Left cardiac atrium (tissue), 4 donors: ENCODE results near the gene LRP1B. TPM values are rescaled to one million over a fixed set of nuclear protein-coding genes. Genes with fewer than 3 reads are reported as not detected.

Source experiments
- ATAC-seq, 2 donors: fragments of 200-7000 bp; cut with Tn5 transposase; one replicate each; pipeline ENCODE4 v1.9.1; 2020; ENCODE audit warnings: mild to moderate bottlenecking in 2 of 2, moderate library complexity in 2 of 2
- DNase-seq: peaks from one replicate; pipeline ENCODE4 v3.0.0-alpha.2; 2020
- intact Hi-C, 2 donors: fragments of 100-400 bp; cut with DNase I; formaldehyde crosslinking; loops; one replicate each; pipeline versions ENCODE4 v1.14.1 to v1.15.1; 2022 to 2023
- total RNA-seq, 2 donors: library from RNA; stranded (reverse); fragmentation: NEBNext Ultra II Directional; extraction: Animal tissue kit (Norgen Biotek cat#: 25700); gene quantifications; one replicate each; pipeline ENCODE4 v1.2.1, GENCODE V29; 2021
- donor health status: DM: no; HTN: yes; CAD: no.
- donor health status: DM: no; HTN: yes; CAD: no; lungs with severe emphysema.
- donor health status: DM: yes; HTN: yes; CAD: no.
- donor health status: Dilated cardiomyopathy.

Gene LRP1B
- total RNA-seq, 2 donors from 2014 or later = 1.2 TPM

- intact Hi-C loops = no loop called here
- DNase-seq (no peak), ATAC-seq (no peak)
These were observed 1339.0 kb downstream of the LRP1B start for GRCh38 chr2:140791802-140792201.

- no peak for DNase-seq
- ATAC-seq = no peak
- intact Hi-C loops = no loop called here
These were observed 1344.2 kb downstream of the LRP1B start for GRCh38 chr2:140786585-140786984.

DNA sequence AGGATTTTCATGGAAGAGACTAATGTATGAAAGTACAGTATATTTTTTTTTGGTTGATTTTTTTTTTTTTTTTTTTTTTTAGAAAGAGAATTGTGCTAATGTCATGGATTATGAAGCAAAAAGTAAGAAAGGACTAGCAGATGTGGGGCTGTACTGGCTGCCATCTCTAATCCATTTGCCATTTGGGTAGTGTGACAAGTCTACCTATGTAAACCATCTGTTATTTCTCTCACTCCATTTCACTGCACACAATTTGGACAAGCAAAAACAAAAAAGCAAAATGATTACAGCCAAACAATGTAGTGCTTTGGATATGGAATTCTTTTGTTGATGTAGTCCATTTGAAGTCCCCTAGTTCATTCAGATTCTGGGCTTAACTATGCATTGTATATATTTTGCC is 1355.4 kb downstream of the LRP1B start:
- DNase-seq (no peak), ATAC-seq (no peak)
- intact Hi-C loops = no loop called here

DNA sequence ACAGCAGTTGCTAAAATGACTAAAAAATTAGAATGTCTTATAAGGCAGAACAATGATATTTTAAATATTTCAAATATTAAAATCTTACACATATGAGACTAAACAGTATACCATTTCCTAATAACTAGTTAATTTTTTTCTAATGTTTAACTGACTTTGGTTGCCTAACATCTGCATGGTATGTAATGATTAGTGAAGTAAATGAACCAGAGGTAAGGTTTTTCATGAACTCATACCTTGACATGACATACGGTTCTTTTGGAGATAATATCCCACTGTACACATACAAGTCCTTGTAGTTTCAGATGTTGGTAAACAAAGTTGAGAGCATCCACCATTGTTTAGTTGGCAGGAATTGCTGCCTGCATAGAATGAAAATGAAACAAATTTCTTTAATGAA is 1360.2 kb downstream of the LRP1B start:
- DNase-seq (no peak), ATAC-seq (no peak)
- intact Hi-C loops = no loop called here

DNA sequence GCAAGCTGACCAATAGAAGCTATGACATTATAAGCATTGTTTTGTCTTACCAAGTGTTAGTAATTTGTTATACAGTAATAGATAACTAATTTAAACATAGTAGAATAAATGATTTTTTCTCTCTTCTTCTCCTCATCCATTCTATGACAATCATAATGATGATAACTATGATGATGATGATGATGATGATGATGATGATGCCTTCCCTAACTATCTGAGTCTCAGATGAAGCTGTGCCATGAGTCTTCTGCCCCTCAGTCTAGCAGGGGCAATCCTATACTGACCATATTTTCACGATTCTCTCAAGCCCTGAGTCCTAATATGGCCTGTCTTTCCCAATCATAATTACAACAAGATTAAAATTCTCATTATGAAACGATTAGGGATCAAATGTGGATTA is 1369.0 kb downstream of the LRP1B start:
- ATAC-seq (no peak), DNase-seq (no peak)
- intact Hi-C loops = no loop called here

DNA sequence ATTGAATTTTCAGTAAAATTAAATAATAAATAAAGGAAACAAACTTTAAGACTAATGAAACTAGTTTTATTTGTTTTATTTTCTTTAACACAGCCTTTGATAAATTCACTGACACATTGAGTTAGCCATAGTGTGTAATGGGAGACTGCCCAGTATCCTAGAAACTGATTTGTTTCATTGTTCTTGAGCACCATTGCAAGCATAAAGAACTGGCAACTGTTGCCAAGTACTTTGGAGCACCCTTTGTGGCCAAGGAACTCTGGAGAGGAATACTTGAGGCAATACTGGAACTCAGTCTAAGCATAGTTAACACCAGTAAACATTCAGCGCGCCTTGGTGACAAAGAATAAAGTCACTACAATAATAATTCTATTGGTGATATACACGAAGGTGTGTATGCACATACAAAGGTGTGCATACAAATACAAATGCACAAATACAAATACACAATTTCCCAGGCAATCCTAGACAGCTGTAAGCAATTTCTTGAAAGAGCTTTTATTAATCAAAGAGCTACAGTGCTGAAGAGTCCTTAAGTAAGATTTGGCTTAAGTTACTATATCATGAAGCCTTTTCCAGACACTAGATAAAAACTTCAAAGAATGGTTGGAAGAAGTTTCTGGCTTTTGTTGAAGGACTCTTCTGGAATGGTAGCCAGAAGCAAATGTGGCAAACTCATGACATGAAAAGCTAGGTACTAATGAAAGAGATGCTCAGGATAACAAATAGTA is 1371.2 kb downstream of the LRP1B start:
- intact Hi-C loops = no loop called here
- ATAC-seq (no peak), DNase-seq (no peak)

GRCh38 chr2:140747665-140748064 is 1383.2 kb downstream of the LRP1B start:
- intact Hi-C loops = no loop called here
- no peak for ATAC-seq

GRCh38 chr2:140747090-140747489 is 1383.7 kb downstream of the LRP1B start:
- no peak for ATAC-seq
- intact Hi-C loops = no loop called here
- no peak for DNase-seq

More at GRCh38 chr2:140747665-140748064, 1383.2 kb downstream of the LRP1B start:
- no peak for DNase-seq

- DNase-seq (no peak), ATAC-seq (no peak)
- intact Hi-C loops = no loop called here
These were observed 1386.4 kb downstream of the LRP1B start for GRCh38 chr2:140744379-140744778.

DNA sequence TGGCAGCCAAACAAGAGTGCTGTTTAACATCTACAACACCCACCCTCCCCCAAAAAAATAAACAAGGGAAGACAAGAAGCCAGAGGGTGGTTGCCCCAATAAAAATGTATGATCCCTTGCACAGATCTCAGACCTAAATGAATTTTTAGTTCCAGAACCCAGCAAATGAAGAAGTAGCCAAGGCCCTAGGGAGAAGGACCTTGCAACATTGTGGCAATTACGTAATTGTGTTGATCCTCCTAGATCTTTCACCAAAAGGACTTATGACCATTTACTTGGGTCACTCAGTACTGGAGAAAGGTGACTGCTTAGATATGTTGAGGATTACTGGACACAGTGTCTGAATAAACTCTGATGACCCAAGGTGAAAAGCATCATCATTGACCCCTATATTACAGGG is 1393.8 kb downstream of the LRP1B start:
- intact Hi-C loops = no loop called here

GRCh38 chr2:140734992-140735391 is 1395.8 kb downstream of the LRP1B start:
- no peak for ATAC-seq
- intact Hi-C loops = no loop called here

More for the DNA sequence above, 1393.8 kb downstream of the LRP1B start:
- no peak for DNase-seq
- no peak for ATAC-seq

DNA sequence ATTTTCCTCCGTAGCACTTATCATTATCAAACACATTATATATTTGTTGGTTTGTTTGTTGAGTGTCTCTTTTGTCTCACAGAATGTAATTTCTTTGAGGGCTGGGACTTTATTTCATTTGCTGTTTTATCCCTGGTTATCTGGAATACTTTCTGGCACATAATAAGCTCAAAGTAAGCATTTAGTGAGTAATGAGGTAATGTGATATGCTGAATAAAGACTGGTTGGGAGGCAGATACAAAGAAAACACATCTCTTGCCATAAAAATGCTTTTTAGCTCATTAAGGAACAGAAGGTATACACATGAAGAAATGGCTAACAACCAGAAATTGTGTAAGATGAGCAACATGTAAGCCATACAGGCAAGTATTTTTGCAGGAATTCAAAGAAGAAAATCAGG is 1411.8 kb downstream of the LRP1B start:
- DNase-seq (no peak), ATAC-seq (no peak)
- intact Hi-C loops = no loop called here

More at GRCh38 chr2:140734992-140735391, 1395.8 kb downstream of the LRP1B start:
- no peak for DNase-seq

DNA sequence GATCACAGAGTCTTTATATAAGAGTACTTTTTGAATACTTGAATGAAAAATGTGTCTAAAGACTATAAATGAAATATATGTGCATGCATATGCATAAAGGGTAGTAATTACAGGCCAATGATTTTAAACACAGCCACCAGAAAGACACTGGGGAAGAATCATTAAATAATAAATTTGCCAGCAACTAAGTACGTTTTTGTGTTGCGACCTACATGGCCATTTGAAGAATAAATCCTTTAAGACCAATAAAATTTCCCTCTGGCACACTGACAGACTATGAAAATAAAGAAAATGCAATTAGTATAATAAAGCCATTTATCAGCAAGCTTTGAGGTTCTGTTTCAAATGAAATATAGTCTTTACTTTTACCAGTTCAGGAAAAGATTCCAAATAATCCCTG is 1413.3 kb downstream of the LRP1B start:
- no peak for ATAC-seq
- intact Hi-C loops = no loop called here
- no peak for DNase-seq

DNA sequence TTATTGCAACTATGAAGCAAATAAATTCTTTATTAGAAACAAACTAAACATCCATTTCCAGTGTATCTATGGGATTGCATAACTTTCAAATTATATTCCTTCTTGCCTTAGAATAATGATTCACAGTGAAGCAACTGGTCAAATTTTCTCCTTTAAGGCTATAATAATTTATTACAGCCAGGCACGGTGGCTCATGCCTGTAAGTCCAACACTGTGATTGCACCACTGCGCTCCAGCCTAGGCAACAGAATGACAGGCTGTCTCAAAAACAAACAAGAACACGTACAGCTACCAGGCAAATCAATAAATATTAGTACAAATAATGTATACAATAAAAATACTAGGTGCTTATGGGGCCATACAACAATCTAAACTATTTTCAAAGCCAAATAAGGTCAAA is 1416.2 kb downstream of the LRP1B start:
- no peak for DNase-seq
- intact Hi-C loops = no loop called here
- ATAC-seq = no peak

DNA sequence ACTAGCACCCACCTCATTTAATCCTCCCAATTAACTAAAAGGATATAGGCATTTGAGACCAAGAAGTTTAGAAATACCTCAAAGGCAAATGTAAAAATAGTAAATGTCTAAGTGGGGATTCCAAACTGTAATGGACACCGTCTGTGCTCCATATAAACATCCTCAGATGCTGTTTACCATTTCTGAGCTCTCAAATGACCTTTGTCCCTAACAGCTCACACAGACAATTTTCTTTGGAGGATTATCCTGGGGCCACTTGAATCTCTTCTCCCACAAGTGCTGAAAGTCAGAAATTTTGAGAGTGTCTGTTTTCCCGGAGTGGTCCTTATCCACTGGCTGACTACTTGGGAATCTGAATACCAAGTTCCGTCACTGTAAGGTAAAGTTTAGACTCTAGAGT is 1418.9 kb downstream of the LRP1B start:
- intact Hi-C loops = no loop called here
- DNase-seq = no peak
- ATAC-seq = no peak

GRCh38 chr2:140701726-140702125 is 1429.1 kb downstream of the LRP1B start:
- ATAC-seq = no peak
- no peak for DNase-seq

GRCh38 chr2:140698636-140699035 is 1432.2 kb downstream of the LRP1B start:
- DNase-seq = no peak
- intact Hi-C loops = no loop called here
- ATAC-seq = no peak

More at GRCh38 chr2:140701726-140702125, 1429.1 kb downstream of the LRP1B start:
- intact Hi-C loops = no loop called here

DNA sequence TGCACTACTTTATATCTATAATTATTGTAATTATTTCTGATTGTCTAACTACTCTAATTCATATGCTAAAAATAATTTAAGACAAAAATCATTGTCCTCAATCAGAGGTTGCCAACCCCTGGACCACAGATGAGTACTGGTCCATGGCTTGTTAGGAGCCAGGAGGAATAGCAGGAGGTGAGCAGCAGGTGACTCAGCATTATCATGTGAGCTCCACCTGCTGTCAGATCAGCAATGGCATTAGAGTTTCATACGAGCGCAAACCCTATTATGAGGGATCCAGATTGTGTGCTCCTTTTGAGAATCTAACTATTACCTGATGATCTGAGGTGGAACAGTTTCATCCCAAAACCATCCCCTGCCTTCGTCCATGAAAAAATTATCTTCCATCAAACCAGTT is 1434.4 kb downstream of the LRP1B start:
- DNase-seq = no peak
- no peak for ATAC-seq
- intact Hi-C loops = no loop called here

DNA sequence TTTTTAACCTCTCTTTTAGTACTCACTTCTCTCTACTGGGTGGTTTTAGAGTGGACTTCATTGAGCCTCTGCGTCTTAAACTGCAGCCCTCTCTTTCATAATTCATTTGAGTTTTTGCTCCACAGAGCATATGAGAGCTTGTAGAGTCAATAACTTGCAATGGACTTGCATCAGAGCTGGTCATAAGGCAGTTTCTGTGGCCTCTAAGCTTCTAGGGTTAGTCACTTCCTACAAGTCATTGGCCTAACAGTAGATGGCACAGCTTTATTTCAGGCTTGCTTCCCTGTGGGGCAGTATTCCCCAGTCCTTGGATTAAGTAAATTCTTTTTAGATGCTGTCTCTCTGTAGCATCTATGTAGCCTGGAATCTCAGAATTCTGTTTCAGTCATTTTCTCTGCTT is 1435.7 kb downstream of the LRP1B start:
- DNase-seq (no peak), ATAC-seq (no peak)
- intact Hi-C loops = no loop called here

- ATAC-seq (no peak), DNase-seq (no peak)
- intact Hi-C loops = no loop called here
These were observed 1443.0 kb downstream of the LRP1B start for GRCh38 chr2:140687825-140688224.

- DNase-seq = no peak
- intact Hi-C loops = no loop called here
- no peak for ATAC-seq
These were observed 1447.2 kb downstream of the LRP1B start for GRCh38 chr2:140683658-140684057.

- intact Hi-C loops = no loop called here
- ATAC-seq (no peak), DNase-seq (no peak)
These were observed 1450.0 kb downstream of the LRP1B start for GRCh38 chr2:140680862-140681261.
